CD4-positive, alpha-beta memory T cell (primary cell): ENCODE measurements around the gene MYO9B. TPM values are rescaled to one million over a fixed set of nuclear protein-coding genes. Genes with fewer than 3 reads are reported as not detected.
A peak's percentile ranks its signal among the peaks of the same experiment; 100 is the strongest.

Experiments used
- CTCF ChIA-PET: fragments of 350-600 bp; sonication (Branson Sonifier 250); formaldehyde crosslinking; loops from one replicate; lab custom pipeline; 2021; ENCODE audit warnings: inconsistent platforms; ENCODE audit not compliant: partially characterized antibody; lab: Charles Lee
- POLR2A ChIA-PET: fragments of 350-600 bp; sonication (Branson Sonifier 250); formaldehyde crosslinking; loops from one replicate; lab custom pipeline; 2021; ENCODE audit not compliant: partially characterized antibody; lab: Charles Lee
- DNase-seq, 5 donors: peaks; one replicate each; pipeline versions ENCODE4 v3.0.0 to v3.0.0-alpha.2; 2020 to 2022; ENCODE audit warnings: mixed read lengths in 1 of 5
- H3K27ac ChIP-seq: one replicate; pipeline ENCODE4 v1.7.0; 2013; ENCODE audit warnings: low read depth, low read length
- H3K27me3 ChIP-seq: 2 replicates; pipeline ENCODE4 v1.7.0; 2013; ENCODE audit warnings: mild to moderate bottlenecking, low read length, moderate library complexity; ENCODE audit not compliant: insufficient read depth
- H3K36me3 ChIP-seq: 2 replicates; pipeline ENCODE4 v1.7.0; 2013; ENCODE audit warnings: mild to moderate bottlenecking, low read length, moderate library complexity; ENCODE audit not compliant: insufficient read depth
- H3K4me1 ChIP-seq: 2 replicates; pipeline ENCODE4 v1.7.0; 2013; ENCODE audit warnings: mild to moderate bottlenecking, low read length, moderate library complexity; ENCODE audit not compliant: insufficient read depth
- H3K4me3 ChIP-seq, 2 donors: one replicate each; pipeline ENCODE4 v1.7.0; 2013; ENCODE audit warnings: low read length in 2 of 2, mild to moderate bottlenecking in 1 of 2
- H3K9me3 ChIP-seq, 2 donors: one replicate each; pipeline ENCODE4 v1.7.0; 2013; ENCODE audit warnings: low read length in 2 of 2, control low read depth in 1 of 2; ENCODE audit not compliant: control insufficient read depth in 1 of 2
- H3K27ac Mint-ChIP-seq, 7 donors: one replicate each; pipeline ENCODE4 v1.8.0; 2020 to 2021; ENCODE audit warnings: mixed read lengths in 7 of 7, mild to moderate bottlenecking in 6 of 7, inconsistent platforms in 3 of 7, moderate library complexity in 3 of 7
- H3K27me3 Mint-ChIP-seq, 2 donors: one replicate each; pipeline ENCODE4 v1.8.0; 2020 to 2021; ENCODE audit warnings: mixed read lengths in 2 of 2
- H3K36me3 Mint-ChIP-seq, 2 donors: one replicate each; pipeline ENCODE4 v1.8.0; 2020 to 2021; ENCODE audit warnings: mixed read lengths in 2 of 2, inconsistent platforms in 1 of 2, mild to moderate bottlenecking in 1 of 2
- H3K4me1 Mint-ChIP-seq, 4 donors: one replicate each; pipeline ENCODE4 v1.8.0; 2020 to 2021; ENCODE audit warnings: mixed read lengths in 4 of 4, mild to moderate bottlenecking in 1 of 4
- H3K4me3 Mint-ChIP-seq, 8 donors: one replicate each; pipeline ENCODE4 v1.8.0; 2020 to 2021; ENCODE audit warnings: mixed read lengths in 8 of 8, mild to moderate bottlenecking in 7 of 8, moderate library complexity in 6 of 8, inconsistent platforms in 3 of 8
- H3K9me3 Mint-ChIP-seq, 8 donors: one replicate each; pipeline ENCODE4 v1.8.0; 2020 to 2021; ENCODE audit warnings: mixed read lengths in 8 of 8, mild to moderate bottlenecking in 5 of 8, inconsistent platforms in 3 of 8, moderate library complexity in 1 of 8
- intact Hi-C: fragments of 100-400 bp; cut with micrococcal nuclease; formaldehyde crosslinking; loops from one replicate; pipeline ENCODE4 v1.15.1; 2023
- polyA plus RNA-seq, 2 donors: library from polyadenylated mRNA; unstranded; fragments of 300-500 nt; fragmentation: Illumina TruSeq; gene quantifications; one replicate each; pipeline ENCODE4 v1.2.3, GENCODE V29; 2021
- total RNA-seq, 2 experiments: library from RNA; stranded (reverse); gene quantifications; one replicate each; pipeline ENCODE4 v1.2.3, GENCODE V29; 2021

The MYO9B gene
- total and polyA plus RNA-seq, 4 experiments from 2014 or later = 1.3 to 181 (median 101) TPM

- H3K4me1 ChIP-seq = peaks cover 10% of the 10 kb centered on the region
- H3K27ac ChIP-seq = no peak overlapping the region
- H3K36me3 Mint-ChIP-seq = peaks cover 22 to 23% of the 10 kb centered on the region in 2 donors
- no peaks in the 10 kb centered on the region for H3K9me3 ChIP-seq
- intact Hi-C loops = no loop called here
- ChIA-PET CTCF (interaction anchor here (1.4 kb wide), 1 partner anchor 36 kb away, joined by 3 read pairs; no protein-coding TSS in a partner anchor), POLR2A (interaction anchor here (0.6 to 0.9 kb wide), 2 partner anchors 15 to 40 kb away, joined by 3 read pairs; no protein-coding TSS in a partner anchor)
- peaks cover 0 to 10% (median 5%) of the 10 kb centered on the region in 4 donors for H3K4me1 Mint-ChIP-seq
- no peak overlapping the region for H3K27ac Mint-ChIP-seq
- no peaks in the 10 kb centered on the region for H3K9me3 Mint-ChIP-seq
- no peak overlapping the region for H3K4me3 Mint-ChIP-seq
- no peaks in the 10 kb centered on the region for H3K27me3 ChIP-seq
- H3K4me3 ChIP-seq = no peak overlapping the region
- peaks cover 7% of the 10 kb centered on the region for H3K36me3 ChIP-seq
- H3K27me3 Mint-ChIP-seq = no peaks in the 10 kb centered on the region
- DNase-seq = no peak
Measured at GRCh38 chr19:17220207-17220758, 144.7 kb downstream of the MYO9B start.

- no peak overlapping the region for H3K27ac ChIP-seq
- no peaks in the 10 kb centered on the region for H3K27me3 ChIP-seq
- Mint-ChIP-seq H3K27me3 (no peaks in the 10 kb centered on the region), H3K9me3 (no peaks in the 10 kb centered on the region), H3K36me3 (peaks cover 0 to 14% of the 10 kb centered on the region in 2 donors), H3K4me3 (peak overlapping the region; percentile 26 to 95 (median 52)), H3K4me1 (peaks cover 4 to 19% (median 7%) of the 10 kb centered on the region in 4 donors), H3K27ac (peak overlapping the region in 3 of 7 donors; percentile 78 to 98 (median 90))
- DNase-seq = no peak
- ChIA-PET POLR2A (interaction anchor here (0.6 to 4.7 kb wide), 6 partner anchors 9 to 171 kb away, joined by 3 to 134 read pairs (median 14); partner anchors contain the start of genes BABAM1 and USE1), CTCF (interaction anchor here (1.0 to 2.5 kb wide), 4 partner anchors 9 to 149 kb away, joined by 3 to 13 read pairs (median 6); partner anchors contain the start of genes USE1 and USHBP1)
- no peaks in the 10 kb centered on the region for H3K9me3 ChIP-seq
- intact Hi-C loops = loop anchor here (5.0 kb wide), 1 partner anchor 42 kb away; the partner anchor contains the start of gene BABAM1
- H3K4me3 ChIP-seq = no peak overlapping the region
- peaks cover 7% of the 10 kb centered on the region for H3K36me3 ChIP-seq
- peaks cover 14% of the 10 kb centered on the region for H3K4me1 ChIP-seq
Measured at GRCh38 chr19:17225053-17225452, 149.5 kb downstream of the MYO9B start.

- H3K4me1 ChIP-seq = peaks cover 14% of the 10 kb centered on the region
- peak within 1 kb of the TSS; percentile 73 for H3K27ac ChIP-seq
- H3K4me3 ChIP-seq = peak within 1 kb of the TSS; percentile 73 to 90
- H3K36me3 Mint-ChIP-seq = peaks cover 0 to 13% of the 10 kb centered on the region in 2 donors
- H3K27me3 Mint-ChIP-seq = no peaks in the 10 kb centered on the region
- H3K27ac Mint-ChIP-seq = peak within 1 kb of the TSS; percentile 98 to 99 (median 98)
- intact Hi-C loops = loop anchor here (1.0 to 5.0 kb wide), 6 partner anchors 9 to 151 kb away; partner anchors contain the start of genes BABAM1, DDA1, HAUS8 and MYO9B
- H3K36me3 ChIP-seq = peaks cover 7% of the 10 kb centered on the region
- no peaks in the 10 kb centered on the region for H3K9me3 ChIP-seq
- no peaks in the 10 kb centered on the region for H3K27me3 ChIP-seq
- CTCF ChIA-PET = interaction anchor here (0.5 to 2.5 kb wide), 8 partner anchors 8 to 150 kb away, joined by 3 to 13 read pairs (median 3); partner anchors contain the start of genes USE1 and USHBP1
- peak; percentile 96 to 98 (median 97) for DNase-seq
- POLR2A ChIA-PET = interaction anchor here (0.6 to 4.7 kb wide), 26 partner anchors 9 to 1390 kb away, joined by 3 to 134 read pairs (median 5); partner anchors contain the start of genes ABHD8, ANKLE1, ANO8 and BABAM1
- H3K9me3 Mint-ChIP-seq = no peaks in the 10 kb centered on the region
- peak within 1 kb of the TSS; percentile 95 to 99 (median 95) for H3K4me3 Mint-ChIP-seq
- peaks cover 4 to 19% (median 7%) of the 10 kb centered on the region in 4 donors for H3K4me1 Mint-ChIP-seq
Measured at GRCh38 chr19:17226002-17226933, 150.7 kb downstream of the MYO9B start, which contains the start of gene OCEL1. Gene OCEL1 (plus strand): TSS chr19:17226226. CDS start chr19:17226248, 22 bp downstream.

- Histone ChIP-seq H3K27ac (no peak overlapping the region), H3K36me3 (peaks cover 7% of the 10 kb centered on the region), H3K9me3 (no peaks in the 10 kb centered on the region), H3K4me1 (peaks cover 14% of the 10 kb centered on the region), H3K27me3 (no peaks in the 10 kb centered on the region), H3K4me3 (no peak overlapping the region)
- intact Hi-C loops = loop anchor here (5.0 kb wide), 1 partner anchor 39 kb away; the partner anchor contains the start of gene BABAM1
- POLR2A ChIA-PET = interaction anchor here (1.2 to 4.7 kb wide), 4 partner anchors 8 to 39 kb away, joined by 3 to 134 read pairs (median 33); partner anchors contain the start of genes BABAM1 and USE1
- H3K27ac Mint-ChIP-seq = peak overlapping the region in 3 of 7 donors; percentile 40 to 62 (median 57)
- H3K9me3 Mint-ChIP-seq = no peaks in the 10 kb centered on the region
- no peaks in the 10 kb centered on the region for H3K27me3 Mint-ChIP-seq
- H3K36me3 Mint-ChIP-seq = peaks cover 0 to 20% of the 10 kb centered on the region in 2 donors
- H3K4me1 Mint-ChIP-seq = peaks cover 4 to 27% (median 7%) of the 10 kb centered on the region in 4 donors
- no peak for DNase-seq
- peak overlapping the region in 4 of 8 donors; percentile 1 to 10 (median 5) for H3K4me3 Mint-ChIP-seq
- CTCF ChIA-PET = no interaction called here
Measured at GRCh38 chr19:17227798-17228367, 152.3 kb downstream of the MYO9B start.

- intact Hi-C loops = loop anchor here (5.0 kb wide), 1 partner anchor 37 kb away; the partner anchor contains the start of gene BABAM1
- no peaks in the 10 kb centered on the region for H3K27me3 ChIP-seq
- ChIA-PET POLR2A (interaction anchor here (0.5 kb wide), 1 partner anchor 77 kb away, joined by 3 read pairs; no protein-coding TSS in a partner anchor), CTCF (no interaction called here)
- no peak overlapping the region for H3K4me3 ChIP-seq
- Mint-ChIP-seq H3K4me3 (no peak overlapping the region), H3K9me3 (no peaks in the 10 kb centered on the region), H3K27ac (peak overlapping the region in 1 of 7 donors; percentile 4), H3K4me1 (peaks cover 5 to 44% (median 14%) of the 10 kb centered on the region in 4 donors), H3K36me3 (peaks cover 0 to 19% of the 10 kb centered on the region in 2 donors), H3K27me3 (no peaks in the 10 kb centered on the region)
- no peak overlapping the region for H3K27ac ChIP-seq
- peaks cover 22% of the 10 kb centered on the region for H3K4me1 ChIP-seq
- peaks cover 7% of the 10 kb centered on the region for H3K36me3 ChIP-seq
- no peaks in the 10 kb centered on the region for H3K9me3 ChIP-seq
- no peak for DNase-seq
Measured at GRCh38 chr19:17229890-17230289, 154.3 kb downstream of the MYO9B start.

- H3K27ac ChIP-seq = no peak overlapping the region
- DNase-seq = no peak
- POLR2A ChIA-PET = interaction anchor here (2.1 kb wide), 1 partner anchor 17 kb away, joined by 13 read pairs; the partner anchor contains the start of gene USE1
- H3K27me3 ChIP-seq = no peaks in the 10 kb centered on the region
- Mint-ChIP-seq H3K27me3 (no peaks in the 10 kb centered on the region), H3K36me3 (peaks cover 0 to 13% of the 10 kb centered on the region in 2 donors), H3K27ac (peak overlapping the region in 1 of 7 donors; percentile 18), H3K4me3 (peak overlapping the region in 1 of 8 donors; percentile 10), H3K4me1 (peaks cover 2 to 29% (median 9%) of the 10 kb centered on the region in 4 donors), H3K9me3 (no peaks in the 10 kb centered on the region)
- H3K9me3 ChIP-seq = no peaks in the 10 kb centered on the region
- H3K36me3 ChIP-seq = peaks cover 7% of the 10 kb centered on the region
- CTCF ChIA-PET = interaction anchor here (1.0 kb wide), 1 partner anchor 26 kb away, joined by 4 read pairs; no protein-coding TSS in a partner anchor
- H3K4me3 ChIP-seq = no peak overlapping the region
- intact Hi-C loops = no loop called here
- peaks cover 21% of the 10 kb centered on the region for H3K4me1 ChIP-seq
Measured at GRCh38 chr19:17232258-17232657, 156.7 kb downstream of the MYO9B start.
